ENCODE results near the gene TATDN3. TPM values are rescaled to one million over a fixed set of nuclear protein-coding genes. Genes with fewer than 3 reads are reported as not detected.

Gene TATDN3
- total and polyA plus RNA-seq, 2 of the 8 experiments (the other 6 are each of a cell fraction or from before 2014, with no cell fraction given): 6.9 to 19.4 TPM

- TF ChIP-seq SIX5 (IDR thresholded peaks at IDR 0.05; ENCODE audit: low read depth, low read length): no peak
- no peak for TF ChIP-seq E2F6 (IDR thresholded peaks at IDR 0.05)
- no peak for TF ChIP-seq CBX5 (IDR thresholded peaks at IDR 0.05; ENCODE audit: low read depth, low read length)
- no peak for TF ChIP-seq SP4 (IDR thresholded peaks at IDR 0.05; ENCODE audit: low read length)
These were observed 5.8 kb upstream of the TATDN3 start (continued) for GRCh38 chr1:212785871-212786270.
